ENCODE measurements around the gene PNPLA7. TPM values are rescaled to one million over a fixed set of nuclear protein-coding genes. Genes with fewer than 3 reads are reported as not detected.
A peak's percentile ranks its signal among the peaks of the same experiment; 100 is the strongest.

Gene PNPLA7
- total and polyA plus RNA-seq, 3 experiments from 2014 or later: 0.79 to 2.4 (median 2.0) TPM

- Mint-ChIP-seq H3K4me1 (peaks cover 6 to 11% (median 10%) of the 10 kb centered on the region in 3 donors), H3K9me3 (no peaks in the 10 kb centered on the region), H3K36me3 (no peaks in the 10 kb centered on the region), H3K27ac (no peak overlapping the region), H3K27me3 (no peaks in the 10 kb centered on the region), H3K4me3 (no peak overlapping the region)
- H3K36me3 ChIP-seq (ENCODE audit: insufficient read depth, low read length): no peaks in the 10 kb centered on the region
- ChIA-PET POLR2A (no interaction called here), CTCF (no interaction called here)
- no peak for DNase-seq
- no peaks in the 10 kb centered on the region for H3K4me1 ChIP-seq (ENCODE audit: insufficient read depth, low read length)
- H3K9me3 ChIP-seq (ENCODE audit: low read length): no peaks in the 10 kb centered on the region
- H3K27ac ChIP-seq (ENCODE audit: low read depth, low read length): no peak overlapping the region
- no peaks in the 10 kb centered on the region for H3K27me3 ChIP-seq (ENCODE audit: insufficient read depth, low read length, poor library complexity, severe bottlenecking)
- no peak overlapping the region for H3K4me3 ChIP-seq (ENCODE audit: low read length)
Measured at GRCh38 chr9:137428311-137428630, 121.9 kb downstream of the PNPLA7 start.

- peaks cover 6 to 11% (median 10%) of the 10 kb centered on the region in 3 donors for H3K4me1 Mint-ChIP-seq
- no peaks in the 10 kb centered on the region for H3K36me3 Mint-ChIP-seq
- ChIA-PET CTCF (no interaction called here), POLR2A (no interaction called here)
- H3K27me3 Mint-ChIP-seq: no peaks in the 10 kb centered on the region
- no peaks in the 10 kb centered on the region for H3K4me1 ChIP-seq (ENCODE audit: insufficient read depth, low read length)
- H3K9me3 Mint-ChIP-seq: no peaks in the 10 kb centered on the region
- no peak overlapping the region for H3K27ac Mint-ChIP-seq
- DNase-seq: no peak
- H3K4me3 Mint-ChIP-seq: no peak overlapping the region
- H3K27ac ChIP-seq (ENCODE audit: low read depth, low read length): no peak overlapping the region
- H3K9me3 ChIP-seq (ENCODE audit: low read length): no peaks in the 10 kb centered on the region
- H3K27me3 ChIP-seq (ENCODE audit: insufficient read depth, low read length, poor library complexity, severe bottlenecking): no peaks in the 10 kb centered on the region
- H3K36me3 ChIP-seq (ENCODE audit: insufficient read depth, low read length): no peaks in the 10 kb centered on the region
- no peak overlapping the region for H3K4me3 ChIP-seq (ENCODE audit: low read length)
Measured at GRCh38 chr9:137427454-137428310, 122.5 kb downstream of the PNPLA7 start.

- ChIA-PET POLR2A (no interaction called here), CTCF (no interaction called here)
- Histone ChIP-seq H3K4me3 (ENCODE audit: low read length) (no peak overlapping the region), H3K27ac (ENCODE audit: low read depth, low read length) (no peak overlapping the region), H3K4me1 (ENCODE audit: insufficient read depth, low read length) (peaks cover 9% of the 10 kb centered on the region), H3K36me3 (ENCODE audit: insufficient read depth, low read length) (no peaks in the 10 kb centered on the region), H3K9me3 (ENCODE audit: low read length) (no peaks in the 10 kb centered on the region), H3K27me3 (ENCODE audit: insufficient read depth, low read length, poor library complexity, severe bottlenecking) (no peaks in the 10 kb centered on the region)
- Mint-ChIP-seq H3K27ac (no peak overlapping the region), H3K36me3 (peaks cover 0 to 2% (median 0%) of the 10 kb centered on the region in 3 donors), H3K9me3 (no peaks in the 10 kb centered on the region), H3K4me1 (peaks cover 16 to 23% (median 20%) of the 10 kb centered on the region in 3 donors), H3K27me3 (no peaks in the 10 kb centered on the region), H3K4me3 (peak overlapping the region in 1 of 7 donors; percentile 69)
- DNase-seq: no peak
Measured at GRCh38 chr9:137426018-137426681, 124.1 kb downstream of the PNPLA7 start.

GRCh38 chr9:137423514-137424291 lies 126.5 kb downstream of the PNPLA7 start:
- peak overlapping the region; percentile 13 to 88 (median 74) for H3K4me3 Mint-ChIP-seq
- H3K4me1 Mint-ChIP-seq: peaks cover 18 to 23% (median 20%) of the 10 kb centered on the region in 3 donors
- DNase-seq: peak in 1 of 5 donors; percentile 54
- H3K27me3 ChIP-seq (ENCODE audit: insufficient read depth, low read length, poor library complexity, severe bottlenecking): no peaks in the 10 kb centered on the region
- H3K27ac ChIP-seq (ENCODE audit: low read depth, low read length): peak overlapping the region; percentile 61
- ChIA-PET CTCF (interaction anchor here (0.9 to 3.9 kb wide), 11 partner anchors 8 to 167 kb away, joined by 3 to 14 read pairs (median 6); partner anchors contain the start of genes MRPL41, NELFB and NSMF), POLR2A (interaction anchor here (1.0 to 2.9 kb wide), 5 partner anchors 36 to 200 kb away, joined by 3 to 10 read pairs (median 6); partner anchors contain the start of genes MRPL41, NRARP and NSMF)
- peaks cover 0 to 4% (median 0%) of the 10 kb centered on the region in 3 donors for H3K36me3 Mint-ChIP-seq
- H3K4me1 ChIP-seq (ENCODE audit: insufficient read depth, low read length): peaks cover 9% of the 10 kb centered on the region
- H3K4me3 ChIP-seq (ENCODE audit: low read length): peak overlapping the region; percentile 15
- no peaks in the 10 kb centered on the region for H3K9me3 Mint-ChIP-seq
- H3K9me3 ChIP-seq (ENCODE audit: low read length): no peaks in the 10 kb centered on the region
- H3K36me3 ChIP-seq (ENCODE audit: insufficient read depth, low read length): no peaks in the 10 kb centered on the region
- no peaks in the 10 kb centered on the region for H3K27me3 Mint-ChIP-seq
- H3K27ac Mint-ChIP-seq: peak overlapping the region in 1 of 8 donors; percentile 72

GRCh38 chr9:137422604-137423513 lies 127.3 kb downstream of the PNPLA7 start, which contains the start of the genes EXD3 and NOXA1:
Gene EXD3, minus strand, starts transcription at chr9:137423162. Its CDS starts 27,805 bp downstream, at chr9:137395357.
Gene NOXA1, plus strand, starts transcription at chr9:137423393. Its CDS starts 137 bp downstream, at chr9:137423530.
- H3K4me1 ChIP-seq (ENCODE audit: insufficient read depth, low read length): peaks cover 9% of the 10 kb centered on the region
- H3K27ac ChIP-seq (ENCODE audit: low read depth, low read length): peak within 1 kb of the TSS; percentile 69
- DNase-seq: peak; percentile 86 to 94 (median 92)
- H3K27ac Mint-ChIP-seq: peak within 1 kb of the TSS in 6 of 8 donors; percentile 47 to 78 (median 72)
- H3K36me3 Mint-ChIP-seq: peaks cover 0 to 4% (median 0%) of the 10 kb centered on the region in 3 donors
- peaks cover 18 to 23% (median 20%) of the 10 kb centered on the region in 3 donors for H3K4me1 Mint-ChIP-seq
- no peaks in the 10 kb centered on the region for H3K27me3 Mint-ChIP-seq
- peak within 1 kb of the TSS; percentile 79 to 90 (median 86) for H3K4me3 Mint-ChIP-seq
- POLR2A ChIA-PET: interaction anchor here (0.6 to 2.9 kb wide), 7 partner anchors 36 to 210 kb away, joined by 3 to 10 read pairs (median 6); partner anchors contain the start of genes MRPL41, NRARP and NSMF
- CTCF ChIA-PET: interaction anchor here (0.7 to 3.9 kb wide), 18 partner anchors 9 to 1027 kb away, joined by 3 to 14 read pairs (median 4); partner anchors contain the start of genes MRPL41, NELFB and NSMF
- peak within 1 kb of the TSS; percentile 77 for H3K4me3 ChIP-seq (ENCODE audit: low read length)
- H3K27me3 ChIP-seq (ENCODE audit: insufficient read depth, low read length, poor library complexity, severe bottlenecking): no peaks in the 10 kb centered on the region
- H3K9me3 ChIP-seq (ENCODE audit: low read length): no peaks in the 10 kb centered on the region
- H3K36me3 ChIP-seq (ENCODE audit: insufficient read depth, low read length): no peaks in the 10 kb centered on the region
- H3K9me3 Mint-ChIP-seq: no peaks in the 10 kb centered on the region

GRCh38 chr9:137421838-137422603 lies 128.2 kb downstream of the PNPLA7 start:
- Histone ChIP-seq H3K9me3 (ENCODE audit: low read length) (no peaks in the 10 kb centered on the region), H3K27me3 (ENCODE audit: insufficient read depth, low read length, poor library complexity, severe bottlenecking) (no peaks in the 10 kb centered on the region), H3K4me1 (ENCODE audit: insufficient read depth, low read length) (peaks cover 9% of the 10 kb centered on the region), H3K27ac (ENCODE audit: low read depth, low read length) (peak overlapping the region; percentile 69), H3K4me3 (ENCODE audit: low read length) (peak overlapping the region; percentile 77), H3K36me3 (ENCODE audit: insufficient read depth, low read length) (no peaks in the 10 kb centered on the region)
- no peak for DNase-seq
- peak overlapping the region in 6 of 8 donors; percentile 21 to 78 (median 64) for H3K27ac Mint-ChIP-seq
- no peaks in the 10 kb centered on the region for H3K27me3 Mint-ChIP-seq
- CTCF ChIA-PET: interaction anchor here (0.9 to 3.9 kb wide), 9 partner anchors 13 to 130 kb away, joined by 3 to 14 read pairs (median 6); partner anchors contain the start of genes MRPL41 and NSMF
- H3K4me3 Mint-ChIP-seq: peak overlapping the region; percentile 79 to 90 (median 86)
- POLR2A ChIA-PET: interaction anchor here (0.8 to 2.9 kb wide), 3 partner anchors 37 to 130 kb away, joined by 4 to 10 read pairs (median 8); partner anchors contain the start of genes MRPL41 and NSMF
- H3K9me3 Mint-ChIP-seq: no peaks in the 10 kb centered on the region
- H3K4me1 Mint-ChIP-seq: peaks cover 18 to 23% (median 20%) of the 10 kb centered on the region in 3 donors
- H3K36me3 Mint-ChIP-seq: peaks cover 0 to 4% (median 0%) of the 10 kb centered on the region in 3 donors
